Measurements from ENCODE around the gene ETS1.

ETS1 gene

GRCh38 chr11:128501008-128501407 is 86.3 kb downstream of the ETS1 start:
- ChIA-PET CTCF (interaction anchor here (0.7 kb wide), 1 partner anchor 67 kb away, joined by 3 read pairs; no protein-coding TSS in a partner anchor), POLR2A (no interaction called here)
- TF ChIP-seq BHLHE40 (IDR thresholded peaks at IDR 0.05; ENCODE audit: borderline replicate concordance), result no peak
- TF ChIP-seq ELF4 (IDR thresholded peaks at IDR 0.05), result no peak
- no peak for TF ChIP-seq CTBP1 (IDR thresholded peaks at IDR 0.05; ENCODE audit: borderline replicate concordance)
- no peak for TF ChIP-seq LEF1 (IDR thresholded peaks at IDR 0.05; ENCODE audit: borderline replicate concordance)
- TF ChIP-seq TARDBP (IDR thresholded peaks at IDR 0.05), result no peak
- no peak for TF ChIP-seq L3MBTL2 (conservative IDR thresholded peaks at IDR 0.05)
- no peak for TF ChIP-seq SP1 (IDR thresholded peaks at IDR 0.05)
- no peak for TF ChIP-seq FOXM1 (IDR thresholded peaks at IDR 0.05; ENCODE audit: borderline replicate concordance)
- TF ChIP-seq SUZ12 (IDR thresholded peaks at IDR 0.05), result no peak
- TF ChIP-seq NFRKB (IDR thresholded peaks at IDR 0.05), result no peak
- TF ChIP-seq HDGF (IDR thresholded peaks at IDR 0.05; ENCODE audit: borderline replicate concordance), result no peak
- no peak for TF ChIP-seq PKNOX1 (IDR thresholded peaks at IDR 0.05)
- no peak for TF ChIP-seq ZNF384 (IDR thresholded peaks at IDR 0.05)
- no peak for TF ChIP-seq FOXK2 (IDR thresholded peaks at IDR 0.05)
- TF ChIP-seq FOXA1 (IDR thresholded peaks at IDR 0.05), result no peak
- DNase-seq (ENCODE audit: extremely low spot score), result no peak

- ChIA-PET POLR2A (no interaction called here), CTCF (no interaction called here)
- no peak for TF ChIP-seq FOXA1 (IDR thresholded peaks at IDR 0.05)
- no peak for TF ChIP-seq ELF4 (IDR thresholded peaks at IDR 0.05)
- TF ChIP-seq FOXK2 (IDR thresholded peaks at IDR 0.05), result no peak
- TF ChIP-seq HDGF (IDR thresholded peaks at IDR 0.05; ENCODE audit: borderline replicate concordance), result no peak
- TF ChIP-seq PKNOX1 (IDR thresholded peaks at IDR 0.05), result no peak
- no peak for DNase-seq (ENCODE audit: extremely low spot score)
Observed at GRCh38 chr11:128500493-128500892, 86.9 kb downstream of the ETS1 start.

- POLR2A ChIA-PET, result no interaction called here
- no peak for DNase-seq (ENCODE audit: extremely low spot score)
- CTCF ChIA-PET, result no interaction called here
- TF ChIP-seq L3MBTL2 (conservative IDR thresholded peaks at IDR 0.05), result no peak
- no peak for TF ChIP-seq TARDBP (IDR thresholded peaks at IDR 0.05)
- TF ChIP-seq FOXK2 (IDR thresholded peaks at IDR 0.05), result no peak
Observed at GRCh38 chr11:128499613-128500253, 87.6 kb downstream of the ETS1 start.

DNA sequence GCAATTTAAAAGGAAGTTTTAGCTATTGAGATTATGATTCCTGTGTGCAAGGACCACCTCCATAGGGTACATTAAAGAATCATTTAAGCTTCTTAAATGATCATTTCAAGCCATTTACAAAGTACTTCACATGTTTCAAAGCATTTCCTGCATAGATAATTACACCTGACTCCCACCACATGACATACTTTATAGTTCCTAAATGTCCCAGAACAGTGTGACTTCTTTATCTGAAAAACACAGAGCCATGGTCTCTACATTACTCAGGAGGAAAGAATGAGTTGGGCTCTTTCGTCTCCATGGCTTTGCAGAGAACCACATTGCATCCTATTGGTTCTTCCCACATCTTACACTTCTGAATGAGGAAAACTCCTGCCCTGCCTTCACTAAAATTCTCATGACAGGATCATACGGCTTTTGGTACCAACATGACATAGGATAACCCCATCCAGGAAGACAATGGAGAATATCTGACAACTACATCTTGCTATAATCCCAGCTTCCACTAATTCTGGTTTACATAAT is 88.6 kb downstream of the ETS1 start:
- no peak for DNase-seq (ENCODE audit: extremely low spot score)
- ChIA-PET POLR2A (no interaction called here), CTCF (no interaction called here)
- no peak for TF ChIP-seq L3MBTL2 (conservative IDR thresholded peaks at IDR 0.05)

- DNase-seq (ENCODE audit: extremely low spot score), result no peak
- no peak for TF ChIP-seq ARNT (IDR thresholded peaks at IDR 0.05)
- no peak for TF ChIP-seq ZNF384 (IDR thresholded peaks at IDR 0.05)
- no peak for TF ChIP-seq TARDBP (IDR thresholded peaks at IDR 0.05)
- TF ChIP-seq FOXA1 (IDR thresholded peaks at IDR 0.05), result no peak
- no peak for TF ChIP-seq SUZ12 (IDR thresholded peaks at IDR 0.05)
- TF ChIP-seq HDGF (IDR thresholded peaks at IDR 0.05; ENCODE audit: borderline replicate concordance), result no peak
- no peak for TF ChIP-seq FOXK2 (IDR thresholded peaks at IDR 0.05)
- TF ChIP-seq SP1 (IDR thresholded peaks at IDR 0.05), result no peak
- TF ChIP-seq FOXM1 (IDR thresholded peaks at IDR 0.05; ENCODE audit: borderline replicate concordance), result no peak
- no peak for TF ChIP-seq NFRKB (IDR thresholded peaks at IDR 0.05)
- ChIA-PET POLR2A (no interaction called here), CTCF (no interaction called here)
Observed at GRCh38 chr11:128497776-128498095, 89.6 kb downstream of the ETS1 start.

- no peak for DNase-seq (ENCODE audit: extremely low spot score)
- TF ChIP-seq TARDBP (IDR thresholded peaks at IDR 0.05) (no peak), PKNOX1 (IDR thresholded peaks at IDR 0.05) (no peak), HDGF (IDR thresholded peaks at IDR 0.05; ENCODE audit: borderline replicate concordance) (no peak), LEF1 (IDR thresholded peaks at IDR 0.05; ENCODE audit: borderline replicate concordance) (no peak), FOXM1 (IDR thresholded peaks at IDR 0.05; ENCODE audit: borderline replicate concordance) (no peak), FOXK2 (IDR thresholded peaks at IDR 0.05) (no peak), FOXA1 (IDR thresholded peaks at IDR 0.05) (no peak), NFRKB (IDR thresholded peaks at IDR 0.05) (no peak)
- CTCF ChIA-PET, result no interaction called here
- POLR2A ChIA-PET, result no interaction called here
Observed at GRCh38 chr11:128497061-128497775, 90.1 kb downstream of the ETS1 start.

GRCh38 chr11:128496692-128497060 is 90.7 kb downstream of the ETS1 start:
- ChIA-PET CTCF (no interaction called here), POLR2A (no interaction called here)
- TF ChIP-seq TARDBP (IDR thresholded peaks at IDR 0.05), result no peak
- no peak for TF ChIP-seq CTBP1 (IDR thresholded peaks at IDR 0.05; ENCODE audit: borderline replicate concordance)
- TF ChIP-seq ZNF384 (IDR thresholded peaks at IDR 0.05), result no peak
- no peak for TF ChIP-seq LEF1 (IDR thresholded peaks at IDR 0.05; ENCODE audit: borderline replicate concordance)
- no peak for DNase-seq (ENCODE audit: extremely low spot score)

Data from HEK293T (cell line).